HepG2 (cell line): ENCODE measurements around the gene IRF2BPL. TPM values are rescaled to one million over a fixed set of nuclear protein-coding genes. Genes with fewer than 3 reads are reported as not detected.

ENCODE experiments used
- MXI1 ChIP-seq: IDR thresholded peaks from 3 replicates; pipeline ENCODE4 v1.6.1; 2012; ENCODE audit warnings: low read depth, low read length, inconsistent platforms, borderline replicate concordance
- NFAT5 ChIP-seq: sonication (generic); formaldehyde crosslinking; IDR thresholded peaks from 2 replicates; pipeline ENCODE4 v1.4.0; 2020; ENCODE audit warnings: missing genetic modification reagents
- NR2F1 ChIP-seq, 2 experiments: fragments of 450-650 bp in 1 of 2; formaldehyde crosslinking in 1 of 2; IDR thresholded peaks; 2 replicates each; pipeline versions ENCODE4 v1.5.0 to v1.6.1; 2016 to 2020; ENCODE audit warnings: mild to moderate bottlenecking in 1 of 2, missing compliant biosample characterization in 1 of 2, missing genetic modification reagents in 1 of 2, moderate library complexity in 1 of 2
- NR3C1 ChIP-seq: sonication (generic); formaldehyde crosslinking; IDR thresholded peaks from 2 replicates; pipeline ENCODE4 v1.4.0; 2020; ENCODE audit warnings: missing genetic modification reagents
- POLR2G ChIP-seq: fragments of 200-400 bp; formaldehyde crosslinking; IDR thresholded peaks from 2 replicates; pipeline ENCODE4 v1.6.1; 2018; ENCODE audit warnings: mild to moderate bottlenecking, low read depth, low read length, moderate library complexity
- RNF2 ChIP-seq: fragments of 450-650 bp; conservative IDR thresholded peaks from 2 replicates; pipeline ENCODE4 v1.6.1; 2016; ENCODE audit warnings: low read depth
- SRSF4 ChIP-seq: fragments of 200-400 bp; formaldehyde crosslinking; IDR thresholded peaks from one replicate; pipeline ENCODE4 v1.6.1; 2018; ENCODE audit warnings: mild to moderate bottlenecking, low read depth, low read length, moderate library complexity; ENCODE audit not compliant: poor library complexity, severe bottlenecking
- TEF ChIP-seq: sonication (generic); formaldehyde crosslinking; IDR thresholded peaks from 2 replicates; pipeline ENCODE4 v1.5.0; 2020; ENCODE audit warnings: missing genetic modification reagents
- THAP9 ChIP-seq: sonication (generic); formaldehyde crosslinking; IDR thresholded peaks from 2 replicates; pipeline ENCODE4; 2020; ENCODE audit warnings: missing genetic modification reagents, mild to moderate bottlenecking, borderline replicate concordance
- ZFP1 ChIP-seq: IDR thresholded peaks from 2 replicates; pipeline ENCODE4 v1.6.1; 2016
- ZGPAT ChIP-seq: IDR thresholded peaks from 2 replicates; pipeline ENCODE4 v1.6.1; 2016; ENCODE audit warnings: mild to moderate bottlenecking
- ZNF549 ChIP-seq: sonication (generic); formaldehyde crosslinking; IDR thresholded peaks from 2 replicates; pipeline ENCODE4 v1.5.0; 2020; ENCODE audit warnings: missing genetic modification reagents
- ZNF597 ChIP-seq: sonication (generic); formaldehyde crosslinking; IDR thresholded peaks from 2 replicates; pipeline ENCODE4 v1.5.0; 2020; ENCODE audit warnings: missing genetic modification reagents
- ZSCAN5A ChIP-seq: sonication (generic); formaldehyde crosslinking; IDR thresholded peaks from 2 replicates; pipeline ENCODE4 v1.8.0; 2022; ENCODE audit warnings: mild to moderate bottlenecking, missing genetic modification reagents, borderline replicate concordance
- polyA plus RNA-seq, 8 experiments: library from polyadenylated mRNA; depleted of rRNA in 3 of 8; stranded (reverse) in 7 of 8; unstranded in 1 of 8; fragments of >200 nt; fragmentation: Illumina TruSeq in 4 of 8; extraction: Trizol in 4 of 8; gene quantifications; 2 replicates each; pipeline versions ENCODE4 v1.2.1 to v1.2.3, GENCODE V29; 2011 to 2016; ENCODE audit warnings: low read depth in 4 of 8, missing spikeins in 1 of 8, mixed read lengths in 1 of 8; ENCODE audit not compliant: insufficient read depth in 1 of 8
- total RNA-seq, 5 experiments: library from RNA; depleted of rRNA; stranded (reverse); fragments of >200 nt; fragmentation: Illumina TruSeq; extraction: Trizol; gene quantifications; 2 replicates each; pipeline ENCODE4 v1.2.3, GENCODE V29; 2016; ENCODE audit warnings: low read depth in 1 of 5

The IRF2BPL gene
- total and polyA plus RNA-seq, 2 of the 13 experiments (the other 11 are each of a cell fraction or from before 2014, with no cell fraction given) = 6.6 to 8.4 TPM

GRCh38 chr14:77023001-77023996, 5.2 kb downstream of the IRF2BPL start (continued):
- TF ChIP-seq NFAT5 (CRISPR knock-in tag) (no peak), ZGPAT (CRISPR knock-in tag) (peak; percentile 74; the same call in 1 of the 2 replicates), SRSF4 (no peak), POLR2G (peak; percentile 68), NR2F1 (CRISPR knock-in tag; IDR thresholded peaks at IDR 0.05) (no peak), ZFP1 (no peak), ZNF549 (CRISPR knock-in tag) (no peak), TEF (CRISPR knock-in tag) (no peak), MXI1 (no peak; the same call in 2 of the 3 replicates), ZNF597 (CRISPR knock-in tag) (no peak), RNF2 (no peak), THAP9 (CRISPR knock-in tag) (no peak), ZSCAN5A (CRISPR knock-in tag) (no peak), NR3C1 (CRISPR knock-in tag) (no peak)
